WTC11 (cell line): ENCODE results near the gene HIBADH. TPM values are rescaled to one million over a fixed set of nuclear protein-coding genes. Genes with fewer than 3 reads are reported as not detected.

Experiments used
- ATAC-seq: fragments of 200-7000 bp; cut with Tn5 transposase; 2 replicates; pipeline ENCODE4 v1.10.0; 2021; ENCODE audit warnings: mild to moderate bottlenecking, moderate library complexity
- CTCF ChIA-PET: fragments of 300-600 bp; sonication (Branson Sonifier 250); formaldehyde crosslinking; loops from one replicate; lab custom pipeline; 2021; ENCODE audit warnings: antibody characterized with exemption; lab: Charles Lee
- POLR2A ChIA-PET: fragments of 350-600 bp; sonication (Branson Sonifier 250); formaldehyde crosslinking; loops from one replicate; lab custom pipeline; 2021; ENCODE audit warnings: antibody characterized with exemption; lab: Charles Lee
- DNase-seq: peaks from one replicate; pipeline ENCODE4 v3.0.0; 2021; ENCODE audit warnings: low spot score
- H3K27ac Mint-ChIP-seq: 2 replicates; pipeline ENCODE4 v1.8.0; 2021; ENCODE audit warnings: mixed read lengths
- H3K27me3 Mint-ChIP-seq: 2 replicates; pipeline ENCODE4 v1.8.0; 2021; ENCODE audit warnings: low read depth, mild to moderate bottlenecking, moderate library complexity, mixed read lengths
- H3K36me3 Mint-ChIP-seq: 2 replicates; pipeline ENCODE4 v1.8.0; 2021; ENCODE audit warnings: mixed read lengths
- H3K4me1 Mint-ChIP-seq: 2 replicates; pipeline ENCODE4 v1.8.0; 2022; ENCODE audit warnings: mixed read lengths
- H3K4me3 Mint-ChIP-seq: 2 replicates; pipeline ENCODE4 v1.8.0; 2021; ENCODE audit warnings: mild to moderate bottlenecking, moderate library complexity, mixed read lengths
- H3K9me3 Mint-ChIP-seq: 2 replicates; pipeline ENCODE4 v1.8.0; 2021; ENCODE audit warnings: mixed read lengths
- ELF4 ChIP-seq: sonication (generic); formaldehyde crosslinking; IDR thresholded peaks from 2 replicates; pipeline ENCODE4 v1.8.1; 2022; ENCODE audit warnings: low read depth, mild to moderate bottlenecking, moderate library complexity, missing genetic modification reagents
- GABPB1 ChIP-seq: sonication (generic); formaldehyde crosslinking; IDR thresholded peaks from 2 replicates; pipeline ENCODE4 v1.8.1; 2023; ENCODE audit warnings: mild to moderate bottlenecking, missing genetic modification reagents
- GTF2I ChIP-seq: fragments of 250-450 bp; sonication (Bioruptor Pico); conservative IDR thresholded peaks from 2 replicates; pipeline ENCODE4 v1.4.0; 2021; ENCODE audit warnings: mild to moderate bottlenecking
- IRF2 ChIP-seq: sonication (generic); formaldehyde crosslinking; IDR thresholded peaks from 2 replicates; pipeline ENCODE4 v1.8.0; 2022; ENCODE audit warnings: low read depth, missing genetic modification reagents, borderline replicate concordance
- JUN ChIP-seq: sonication (generic); formaldehyde crosslinking; IDR thresholded peaks from 2 replicates; pipeline ENCODE4 v1.8.0; 2023; ENCODE audit warnings: mild to moderate bottlenecking, missing genetic modification reagents
- MYBL2 ChIP-seq: sonication (generic); formaldehyde crosslinking; IDR thresholded peaks from 2 replicates; pipeline ENCODE4 v1.8.1; 2023; ENCODE audit warnings: mild to moderate bottlenecking, moderate library complexity, missing genetic modification reagents
- RELA ChIP-seq: sonication (generic); formaldehyde crosslinking; IDR thresholded peaks from 2 replicates; pipeline ENCODE4 v1.8.1; 2022; ENCODE audit warnings: missing genetic modification reagents, mild to moderate bottlenecking, borderline replicate concordance
- TEAD4 ChIP-seq: sonication (generic); formaldehyde crosslinking; IDR thresholded peaks from 2 replicates; pipeline ENCODE4 v1.8.0; 2022; ENCODE audit warnings: mild to moderate bottlenecking, missing genetic modification reagents
- ZNF121 ChIP-seq: sonication (generic); formaldehyde crosslinking; IDR thresholded peaks from 2 replicates; pipeline ENCODE4 v1.8.0; 2023; ENCODE audit warnings: missing genetic modification reagents
- ZNF219 ChIP-seq: sonication (generic); formaldehyde crosslinking; IDR thresholded peaks from 2 replicates; pipeline ENCODE4 v1.8.0; 2023; ENCODE audit warnings: missing genetic modification reagents, mild to moderate bottlenecking, borderline replicate concordance
- ZNF317 ChIP-seq: sonication (generic); formaldehyde crosslinking; IDR thresholded peaks from 2 replicates; pipeline ENCODE4 v1.8.1; 2023; ENCODE audit warnings: low read depth, mild to moderate bottlenecking, moderate library complexity, missing genetic modification reagents, borderline replicate concordance
- total RNA-seq: library from RNA; stranded (reverse); gene quantifications from 3 replicates; pipeline ENCODE4 v1.2.3, GENCODE V29; 2021
- TF ChIP-seq, protein P1 (sequence below): sonication (generic); formaldehyde crosslinking; IDR thresholded peaks from 2 replicates; pipeline ENCODE4 v1.8.0; 2022; ENCODE audit warnings: missing genetic modification reagents
- TF ChIP-seq, protein P2 (sequence below): sonication (generic); formaldehyde crosslinking; conservative IDR thresholded peaks from 2 replicates; pipeline ENCODE4 v1.8.1; 2023; ENCODE audit warnings: mild to moderate bottlenecking, low read depth, missing genetic modification reagents, moderate library complexity
- TF ChIP-seq, protein P3 (sequence below): fragments of 250-450 bp; sonication (Bioruptor Pico); IDR thresholded peaks from 2 replicates; pipeline ENCODE4 v1.9.0; 2021; ENCODE audit warnings: mild to moderate bottlenecking
- TF ChIP-seq, protein P4 (sequence below): fragments of 250-450 bp; sonication (Bioruptor Pico); conservative IDR thresholded peaks from 2 replicates; pipeline ENCODE4 v1.9.0; 2021; ENCODE audit warnings: mild to moderate bottlenecking
- TF ChIP-seq, protein P5 (sequence below): fragments of 200-600 bp; IDR thresholded peaks from 2 replicates; pipeline ENCODE4 v1.8.0; 2022; ENCODE audit warnings: antibody characterized with exemption
- TF ChIP-seq, protein P6 (sequence below): fragments of 250-450 bp; sonication (Bioruptor Pico); IDR thresholded peaks from 2 replicates; pipeline ENCODE4 v1.9.0; 2021; ENCODE audit warnings: mild to moderate bottlenecking
- TF ChIP-seq, protein P7 (sequence below): sonication (generic); formaldehyde crosslinking; IDR thresholded peaks from 2 replicates; pipeline ENCODE4 v1.8.1; 2022; ENCODE audit warnings: missing genetic modification reagents, borderline replicate concordance

Gene HIBADH
- total RNA-seq, 1 experiment from 2014 or later: 27.9 TPM

DNA sequence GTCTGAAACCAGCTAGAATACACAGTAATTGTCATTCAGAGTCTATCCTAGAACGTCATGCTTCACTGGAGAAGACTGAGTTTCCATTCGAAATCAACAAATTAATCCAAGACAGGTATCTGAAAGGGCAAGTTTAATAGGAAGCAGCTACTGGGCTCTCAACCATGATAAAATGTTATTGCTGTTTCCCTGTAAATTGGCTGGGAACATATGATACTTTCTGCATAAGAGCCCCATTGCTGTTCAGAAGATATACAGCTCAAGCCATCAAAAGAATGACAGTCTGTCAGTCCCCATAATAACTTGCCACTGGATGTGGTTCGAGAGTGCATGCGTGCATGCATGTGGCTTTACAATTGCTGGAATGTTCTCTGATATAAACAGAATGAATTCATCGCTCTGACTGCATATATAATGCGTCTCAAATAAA, 129.0 kb downstream of the HIBADH start (continued):
- TF ChIP-seq, protein P1, sequence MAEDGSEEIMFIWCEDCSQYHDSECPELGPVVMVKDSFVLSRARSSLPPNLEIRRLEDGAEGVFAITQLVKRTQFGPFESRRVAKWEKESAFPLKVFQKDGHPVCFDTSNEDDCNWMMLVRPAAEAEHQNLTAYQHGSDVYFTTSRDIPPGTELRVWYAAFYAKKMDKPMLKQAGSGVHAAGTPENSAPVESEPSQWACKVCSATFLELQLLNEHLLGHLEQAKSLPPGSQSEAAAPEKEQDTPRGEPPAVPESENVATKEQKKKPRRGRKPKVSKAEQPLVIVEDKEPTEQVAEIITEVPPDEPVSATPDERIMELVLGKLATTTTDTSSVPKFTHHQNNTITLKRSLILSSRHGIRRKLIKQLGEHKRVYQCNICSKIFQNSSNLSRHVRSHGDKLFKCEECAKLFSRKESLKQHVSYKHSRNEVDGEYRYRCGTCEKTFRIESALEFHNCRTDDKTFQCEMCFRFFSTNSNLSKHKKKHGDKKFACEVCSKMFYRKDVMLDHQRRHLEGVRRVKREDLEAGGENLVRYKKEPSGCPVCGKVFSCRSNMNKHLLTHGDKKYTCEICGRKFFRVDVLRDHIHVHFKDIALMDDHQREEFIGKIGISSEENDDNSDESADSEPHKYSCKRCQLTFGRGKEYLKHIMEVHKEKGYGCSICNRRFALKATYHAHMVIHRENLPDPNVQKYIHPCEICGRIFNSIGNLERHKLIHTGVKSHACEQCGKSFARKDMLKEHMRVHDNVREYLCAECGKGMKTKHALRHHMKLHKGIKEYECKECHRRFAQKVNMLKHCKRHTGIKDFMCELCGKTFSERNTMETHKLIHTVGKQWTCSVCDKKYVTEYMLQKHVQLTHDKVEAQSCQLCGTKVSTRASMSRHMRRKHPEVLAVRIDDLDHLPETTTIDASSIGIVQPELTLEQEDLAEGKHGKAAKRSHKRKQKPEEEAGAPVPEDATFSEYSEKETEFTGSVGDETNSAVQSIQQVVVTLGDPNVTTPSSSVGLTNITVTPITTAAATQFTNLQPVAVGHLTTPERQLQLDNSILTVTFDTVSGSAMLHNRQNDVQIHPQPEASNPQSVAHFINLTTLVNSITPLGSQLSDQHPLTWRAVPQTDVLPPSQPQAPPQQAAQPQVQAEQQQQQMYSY (CRISPR knock-in tag): no peak
- TF ChIP-seq, protein P2, sequence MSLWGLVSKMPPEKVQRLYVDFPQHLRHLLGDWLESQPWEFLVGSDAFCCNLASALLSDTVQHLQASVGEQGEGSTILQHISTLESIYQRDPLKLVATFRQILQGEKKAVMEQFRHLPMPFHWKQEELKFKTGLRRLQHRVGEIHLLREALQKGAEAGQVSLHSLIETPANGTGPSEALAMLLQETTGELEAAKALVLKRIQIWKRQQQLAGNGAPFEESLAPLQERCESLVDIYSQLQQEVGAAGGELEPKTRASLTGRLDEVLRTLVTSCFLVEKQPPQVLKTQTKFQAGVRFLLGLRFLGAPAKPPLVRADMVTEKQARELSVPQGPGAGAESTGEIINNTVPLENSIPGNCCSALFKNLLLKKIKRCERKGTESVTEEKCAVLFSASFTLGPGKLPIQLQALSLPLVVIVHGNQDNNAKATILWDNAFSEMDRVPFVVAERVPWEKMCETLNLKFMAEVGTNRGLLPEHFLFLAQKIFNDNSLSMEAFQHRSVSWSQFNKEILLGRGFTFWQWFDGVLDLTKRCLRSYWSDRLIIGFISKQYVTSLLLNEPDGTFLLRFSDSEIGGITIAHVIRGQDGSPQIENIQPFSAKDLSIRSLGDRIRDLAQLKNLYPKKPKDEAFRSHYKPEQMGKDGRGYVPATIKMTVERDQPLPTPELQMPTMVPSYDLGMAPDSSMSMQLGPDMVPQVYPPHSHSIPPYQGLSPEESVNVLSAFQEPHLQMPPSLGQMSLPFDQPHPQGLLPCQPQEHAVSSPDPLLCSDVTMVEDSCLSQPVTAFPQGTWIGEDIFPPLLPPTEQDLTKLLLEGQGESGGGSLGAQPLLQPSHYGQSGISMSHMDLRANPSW (CRISPR knock-in tag): no peak
- TF ChIP-seq ZNF121 (CRISPR knock-in tag): no peak
- TF ChIP-seq TEAD4 (CRISPR knock-in tag): no peak
- no peak for TF ChIP-seq JUN (CRISPR knock-in tag)
- TF ChIP-seq ELF4 (CRISPR knock-in tag): no peak
- TF ChIP-seq GABPB1 (CRISPR knock-in tag): no peak
- no peak for TF ChIP-seq IRF2 (CRISPR knock-in tag)
- TF ChIP-seq, protein P3, sequence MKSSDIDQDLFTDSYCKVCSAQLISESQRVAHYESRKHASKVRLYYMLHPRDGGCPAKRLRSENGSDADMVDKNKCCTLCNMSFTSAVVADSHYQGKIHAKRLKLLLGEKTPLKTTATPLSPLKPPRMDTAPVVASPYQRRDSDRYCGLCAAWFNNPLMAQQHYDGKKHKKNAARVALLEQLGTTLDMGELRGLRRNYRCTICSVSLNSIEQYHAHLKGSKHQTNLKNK: no peak
- TF ChIP-seq, protein P4, sequence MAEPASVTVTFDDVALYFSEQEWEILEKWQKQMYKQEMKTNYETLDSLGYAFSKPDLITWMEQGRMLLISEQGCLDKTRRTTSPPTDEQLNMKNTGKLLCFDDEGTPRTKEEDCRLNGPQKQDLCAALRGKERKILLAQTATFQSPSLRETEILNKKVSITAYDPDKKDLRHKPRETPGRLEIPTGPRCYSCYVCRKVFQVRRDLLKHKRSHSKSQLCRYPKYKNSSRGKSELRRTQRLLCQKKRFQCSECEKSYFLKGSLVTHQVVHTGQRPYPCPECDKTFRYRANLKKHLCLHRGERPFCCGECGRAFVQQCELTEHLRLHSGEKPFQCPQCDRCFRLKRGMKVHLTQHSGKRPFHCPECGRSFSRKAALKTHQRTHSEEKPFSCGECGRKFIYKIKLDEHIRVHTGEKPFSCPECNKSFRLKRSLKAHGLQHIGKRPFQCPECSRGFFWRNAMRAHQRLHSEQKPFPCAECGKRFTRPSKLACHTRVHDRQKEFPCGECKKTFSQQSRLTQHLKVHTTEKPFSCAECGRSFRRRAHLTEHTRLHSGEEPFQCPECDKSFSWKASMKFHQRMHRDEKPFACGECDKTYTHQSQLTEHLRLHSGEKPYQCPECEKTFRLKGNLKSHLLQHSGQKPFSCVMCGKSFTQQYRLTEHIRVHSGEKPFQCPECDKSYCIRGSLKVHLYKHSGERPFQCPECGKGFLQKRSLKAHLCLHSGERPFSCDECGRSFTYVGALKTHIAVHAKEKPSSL (CRISPR knock-in tag): no peak
- no peak for TF ChIP-seq ZNF317 (CRISPR knock-in tag)
- TF ChIP-seq, all 79 proteins: peak for 0

DNA sequence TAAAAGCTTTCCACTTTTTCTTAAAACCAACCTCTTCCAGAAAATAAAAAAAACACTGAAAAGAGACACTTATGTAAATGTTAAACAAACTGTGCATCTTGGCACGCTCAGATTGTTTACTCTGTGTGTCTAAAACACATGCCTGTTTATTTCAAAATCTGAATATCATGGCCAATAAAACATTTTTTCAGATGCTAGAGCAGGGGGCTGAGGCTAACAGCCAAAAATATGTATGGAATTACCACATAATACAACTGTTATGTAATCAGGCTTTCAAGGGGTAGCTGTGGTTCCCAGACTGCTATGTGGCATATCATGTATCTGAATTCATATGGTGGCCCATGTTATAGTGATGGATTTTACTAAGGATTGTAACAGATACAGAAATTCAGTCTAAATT, 130.4 kb downstream of the HIBADH start:
- H3K9me3 Mint-ChIP-seq: peaks cover 9% of the 10 kb centered on the region
- peaks cover 11% of the 10 kb centered on the region for H3K4me1 Mint-ChIP-seq
- ChIA-PET CTCF (no interaction called here), POLR2A (no interaction called here)
- no peak overlapping the region for H3K4me3 Mint-ChIP-seq
- no peaks in the 10 kb centered on the region for H3K27me3 Mint-ChIP-seq
- no peak for ATAC-seq
- no peak overlapping the region for H3K27ac Mint-ChIP-seq
- no peak for DNase-seq
- H3K36me3 Mint-ChIP-seq: peaks cover 22% of the 10 kb centered on the region
- TF ChIP-seq, protein P2 (CRISPR knock-in tag): no peak
- TF ChIP-seq ZNF219 (CRISPR knock-in tag) (no peak), RELA (CRISPR knock-in tag) (no peak), GTF2I (no peak), MYBL2 (CRISPR knock-in tag) (no peak)
- TF ChIP-seq, protein P5, sequence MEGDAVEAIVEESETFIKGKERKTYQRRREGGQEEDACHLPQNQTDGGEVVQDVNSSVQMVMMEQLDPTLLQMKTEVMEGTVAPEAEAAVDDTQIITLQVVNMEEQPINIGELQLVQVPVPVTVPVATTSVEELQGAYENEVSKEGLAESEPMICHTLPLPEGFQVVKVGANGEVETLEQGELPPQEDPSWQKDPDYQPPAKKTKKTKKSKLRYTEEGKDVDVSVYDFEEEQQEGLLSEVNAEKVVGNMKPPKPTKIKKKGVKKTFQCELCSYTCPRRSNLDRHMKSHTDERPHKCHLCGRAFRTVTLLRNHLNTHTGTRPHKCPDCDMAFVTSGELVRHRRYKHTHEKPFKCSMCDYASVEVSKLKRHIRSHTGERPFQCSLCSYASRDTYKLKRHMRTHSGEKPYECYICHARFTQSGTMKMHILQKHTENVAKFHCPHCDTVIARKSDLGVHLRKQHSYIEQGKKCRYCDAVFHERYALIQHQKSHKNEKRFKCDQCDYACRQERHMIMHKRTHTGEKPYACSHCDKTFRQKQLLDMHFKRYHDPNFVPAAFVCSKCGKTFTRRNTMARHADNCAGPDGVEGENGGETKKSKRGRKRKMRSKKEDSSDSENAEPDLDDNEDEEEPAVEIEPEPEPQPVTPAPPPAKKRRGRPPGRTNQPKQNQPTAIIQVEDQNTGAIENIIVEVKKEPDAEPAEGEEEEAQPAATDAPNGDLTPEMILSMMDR: no peak
- TF ChIP-seq, protein P6, sequence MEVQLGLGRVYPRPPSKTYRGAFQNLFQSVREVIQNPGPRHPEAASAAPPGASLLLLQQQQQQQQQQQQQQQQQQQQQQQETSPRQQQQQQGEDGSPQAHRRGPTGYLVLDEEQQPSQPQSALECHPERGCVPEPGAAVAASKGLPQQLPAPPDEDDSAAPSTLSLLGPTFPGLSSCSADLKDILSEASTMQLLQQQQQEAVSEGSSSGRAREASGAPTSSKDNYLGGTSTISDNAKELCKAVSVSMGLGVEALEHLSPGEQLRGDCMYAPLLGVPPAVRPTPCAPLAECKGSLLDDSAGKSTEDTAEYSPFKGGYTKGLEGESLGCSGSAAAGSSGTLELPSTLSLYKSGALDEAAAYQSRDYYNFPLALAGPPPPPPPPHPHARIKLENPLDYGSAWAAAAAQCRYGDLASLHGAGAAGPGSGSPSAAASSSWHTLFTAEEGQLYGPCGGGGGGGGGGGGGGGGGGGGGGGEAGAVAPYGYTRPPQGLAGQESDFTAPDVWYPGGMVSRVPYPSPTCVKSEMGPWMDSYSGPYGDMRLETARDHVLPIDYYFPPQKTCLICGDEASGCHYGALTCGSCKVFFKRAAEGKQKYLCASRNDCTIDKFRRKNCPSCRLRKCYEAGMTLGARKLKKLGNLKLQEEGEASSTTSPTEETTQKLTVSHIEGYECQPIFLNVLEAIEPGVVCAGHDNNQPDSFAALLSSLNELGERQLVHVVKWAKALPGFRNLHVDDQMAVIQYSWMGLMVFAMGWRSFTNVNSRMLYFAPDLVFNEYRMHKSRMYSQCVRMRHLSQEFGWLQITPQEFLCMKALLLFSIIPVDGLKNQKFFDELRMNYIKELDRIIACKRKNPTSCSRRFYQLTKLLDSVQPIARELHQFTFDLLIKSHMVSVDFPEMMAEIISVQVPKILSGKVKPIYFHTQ (CRISPR knock-in tag): no peak
- TF ChIP-seq, protein P7, sequence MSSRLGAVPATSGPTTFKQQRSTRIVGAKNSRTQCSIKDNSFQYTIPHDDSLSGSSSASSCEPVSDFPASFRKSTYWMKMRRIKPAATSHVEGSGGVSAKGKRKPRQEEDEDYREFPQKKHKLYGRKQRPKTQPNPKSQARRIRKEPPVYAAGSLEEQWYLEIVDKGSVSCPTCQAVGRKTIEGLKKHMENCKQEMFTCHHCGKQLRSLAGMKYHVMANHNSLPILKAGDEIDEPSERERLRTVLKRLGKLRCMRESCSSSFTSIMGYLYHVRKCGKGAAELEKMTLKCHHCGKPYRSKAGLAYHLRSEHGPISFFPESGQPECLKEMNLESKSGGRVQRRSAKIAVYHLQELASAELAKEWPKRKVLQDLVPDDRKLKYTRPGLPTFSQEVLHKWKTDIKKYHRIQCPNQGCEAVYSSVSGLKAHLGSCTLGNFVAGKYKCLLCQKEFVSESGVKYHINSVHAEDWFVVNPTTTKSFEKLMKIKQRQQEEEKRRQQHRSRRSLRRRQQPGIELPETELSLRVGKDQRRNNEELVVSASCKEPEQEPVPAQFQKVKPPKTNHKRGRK (CRISPR knock-in tag): no peak
